Testis (tissue), 3 donors: ENCODE results near the gene CACNA2D1. TPM values are rescaled to one million over a fixed set of nuclear protein-coding genes. Genes with fewer than 3 reads are reported as not detected.

Experiments used
- DNase-seq: peaks from one replicate; pipeline ENCODE4 v3.0.0-alpha.2; 2019
- H3K27ac ChIP-seq, 2 donors: fragments of 200-600 bp; sonication (generic); one replicate each; pipeline ENCODE4 v1.5.1; 2019
- H3K27me3 ChIP-seq: fragments of 200-600 bp; sonication (generic); one replicate; pipeline ENCODE4 v1.5.1; 2019
- H3K36me3 ChIP-seq: fragments of 200-600 bp; sonication (generic); one replicate; pipeline ENCODE4 v1.5.1; 2017; ENCODE audit warnings: low read depth; ENCODE audit errors: missing control alignments
- H3K4me1 ChIP-seq: fragments of 200-600 bp; sonication (generic); one replicate; pipeline ENCODE4 v1.5.1; 2019
- H3K4me3 ChIP-seq, 2 donors: fragments of 200-600 bp; sonication (generic); one replicate each; pipeline ENCODE4 v1.5.1; 2017 to 2019
- H3K9me3 ChIP-seq: fragments of 200-600 bp; sonication (generic); one replicate; pipeline ENCODE4 v1.5.1; 2017
- CTCF ChIP-seq, 3 experiments: fragments of 450-650 bp in 2 of 3; fragments of 200-600 bp in 1 of 3; sonication (generic) in 1 of 3; IDR thresholded peaks; one replicate each; pipeline ENCODE4 v1.5.1; 2016 to 2019; ENCODE audit warnings: antibody characterized with exemption in 3 of 3, mild to moderate bottlenecking in 2 of 3, moderate library complexity in 1 of 3
- POLR2A ChIP-seq: fragments of 450-650 bp; IDR thresholded peaks from one replicate; pipeline ENCODE4 v1.6.1; 2017; ENCODE audit warnings: antibody characterized with exemption, mild to moderate bottlenecking, moderate library complexity
- WGBS, 2 donors: methylation state at CpG; one replicate each; pipeline ENCODE4 v1.1.5; 2018; 5-methylcytosine and 5-hydroxymethylcytosine counted together
- intact Hi-C: fragments of 100-400 bp; cut with DNase I; formaldehyde crosslinking; loops from one replicate; pipeline ENCODE4 v1.15.1; 2023; ENCODE audit warnings: low total_unique reads
- polyA plus RNA-seq: library from polyadenylated mRNA; stranded (reverse); fragments of 350-450 nt; fragmentation: Illumina TruSeq; extraction: RNeasy Lipid Tissue Mini Kit (QIAGEN cat#74804); gene quantifications from one replicate; pipeline ENCODE4 v1.2.3, GENCODE V29; 2014; ENCODE audit warnings: low read depth, low replicate concordance; ENCODE audit not compliant: insufficient read depth
- total RNA-seq, 2 donors: library from RNA; depleted of rRNA; stranded (reverse); fragments of >200 nt; gene quantifications; one replicate each; pipeline ENCODE4 v1.2.3, GENCODE V29; 2016

The CACNA2D1 gene
- total and polyA plus RNA-seq, 3 donors from 2014 or later, result 5.4 to 29.1 (median 28.0) TPM

GRCh38 chr7:82172017-82172416, 271.6 kb downstream of the CACNA2D1 start:
- intact Hi-C loops, result no loop called here
- Histone ChIP-seq H3K27me3 (no peaks in the 10 kb centered on the region), H3K36me3 (no peaks in the 10 kb centered on the region), H3K4me1 (no peaks in the 10 kb centered on the region), H3K4me3 (no peak overlapping the region), H3K27ac (no peak overlapping the region), H3K9me3 (no peaks in the 10 kb centered on the region)
- WGBS, 2 donors, result 87 to 92% methylated on average over 1 of the region's 1 CpG
- no peak for TF ChIP-seq POLR2A
- no peak for TF ChIP-seq CTCF (IDR thresholded peaks at IDR 0.05)
- DNase-seq, result no peak

- Histone ChIP-seq H3K4me1 (no peaks in the 10 kb centered on the region), H3K27me3 (no peaks in the 10 kb centered on the region), H3K4me3 (no peak overlapping the region), H3K36me3 (no peaks in the 10 kb centered on the region), H3K27ac (no peak overlapping the region), H3K9me3 (no peaks in the 10 kb centered on the region)
- 78 to 88% methylated on average over 2 of the region's 2 CpGs for WGBS, 2 donors
- TF ChIP-seq POLR2A (no peak), CTCF (IDR thresholded peaks at IDR 0.05) (no peak)
- DNase-seq, result no peak
- intact Hi-C loops, result no loop called here
Observed at GRCh38 chr7:82167558-82168314, 275.8 kb downstream of the CACNA2D1 start.

- intact Hi-C loops, result no loop called here
- no peaks in the 10 kb centered on the region for H3K36me3 ChIP-seq
- 90 to 96% methylated on average over 4 of the region's 4 CpGs for WGBS, 2 donors
Observed at GRCh38 chr7:82166260-82167015, 277.1 kb downstream of the CACNA2D1 start.

GRCh38 chr7:82164813-82165212, 278.8 kb downstream of the CACNA2D1 start:
- Histone ChIP-seq H3K4me1 (no peaks in the 10 kb centered on the region), H3K4me3 (no peak overlapping the region), H3K36me3 (no peaks in the 10 kb centered on the region), H3K9me3 (no peaks in the 10 kb centered on the region), H3K27me3 (no peaks in the 10 kb centered on the region), H3K27ac (no peak overlapping the region)
- peak; percentile 17 for DNase-seq
- intact Hi-C loops, result no loop called here
- WGBS, 2 donors, result 45 to 70% methylated on average over 3 of the region's 3 CpGs
- TF ChIP-seq CTCF (IDR thresholded peaks at IDR 0.05) (peak in 1 of 3 experiments; percentile 8), POLR2A (no peak)

More at GRCh38 chr7:82166260-82167015, 277.1 kb downstream of the CACNA2D1 start:
- Histone ChIP-seq H3K4me1 (no peaks in the 10 kb centered on the region), H3K27ac (no peak overlapping the region), H3K9me3 (no peaks in the 10 kb centered on the region), H3K27me3 (no peaks in the 10 kb centered on the region), H3K4me3 (no peak overlapping the region)
- TF ChIP-seq CTCF (IDR thresholded peaks at IDR 0.05), result no peak
- no peak for TF ChIP-seq POLR2A
- no peak for DNase-seq
